BJ (cell line): ENCODE data around the gene PLXNB1. TPM values are rescaled to one million over a fixed set of nuclear protein-coding genes. Genes with fewer than 3 reads are reported as not detected.

Source experiments
- CTCF ChIA-PET: fragments of 350-600 bp; formaldehyde crosslinking; extraction: SDS; loops from one replicate; lab custom pipeline; 2021; ENCODE audit warnings: antibody characterized with exemption, inconsistent platforms; lab: Yijun Ruan, JAX
- POLR2A ChIA-PET: fragments of 300-600 bp; sonication (Branson Sonifier 250); formaldehyde crosslinking; extraction: SDS; loops from one replicate; lab custom pipeline; 2021; ENCODE audit warnings: antibody characterized with exemption; lab: Charles Lee
- DNase-seq: peaks from one replicate; pipeline ENCODE4 v3.0.0-alpha.2; 2011; ENCODE audit warnings: low read depth
- H3K27me3 ChIP-seq: 2 replicates; pipeline ENCODE4 v1.6.0; 2011; ENCODE audit warnings: low read length; ENCODE audit not compliant: control insufficient read depth, insufficient read depth
- H3K36me3 ChIP-seq: 2 replicates; pipeline ENCODE4 v1.5.1; 2011; ENCODE audit warnings: low read length; ENCODE audit not compliant: control insufficient read depth, insufficient read depth
- H3K4me3 ChIP-seq: 2 replicates; pipeline ENCODE4 v1.5.1; 2011; ENCODE audit warnings: low read depth, mild to moderate bottlenecking, control low read depth, low read length
- CTCF ChIP-seq: IDR thresholded peaks from 2 replicates; pipeline ENCODE4 v1.5.1; 2011; ENCODE audit warnings: low read depth, mild to moderate bottlenecking, control low read depth, inconsistent platforms, low read length, moderate library complexity; ENCODE audit not compliant: insufficient read depth
- polyA plus RNA-seq: library from polyadenylated mRNA; depleted of rRNA; stranded (reverse); fragments of >200 nt; gene quantifications from 2 replicates; pipeline ENCODE4 v1.2.3, GENCODE V29; 2011

The PLXNB1 gene
- polyA plus RNA-seq, 1 experiment, result 26.3 TPM

- ChIA-PET POLR2A (no interaction called here), CTCF (no interaction called here)
- no peak for DNase-seq
- Histone ChIP-seq H3K4me3 (no peak overlapping the region), H3K36me3 (no peaks in the 10 kb centered on the region), H3K27me3 (peaks cover 13% of the 10 kb centered on the region)
- no peak for TF ChIP-seq CTCF
Observed at GRCh38 chr3:48369693-48370332, 60.1 kb downstream of the PLXNB1 start.

GRCh38 chr3:48367201-48367600, 62.7 kb downstream of the PLXNB1 start:
- no peak overlapping the region for H3K4me3 ChIP-seq
- ChIA-PET POLR2A (no interaction called here), CTCF (interaction anchor here (0.6 to 1.3 kb wide), 3 partner anchors 10 to 37 kb away, joined by 3 to 4 read pairs (median 3); no protein-coding TSS in a partner anchor)

GRCh38 chr3:48364840-48365239, 65.0 kb downstream of the PLXNB1 start:
- Histone ChIP-seq H3K36me3 (no peaks in the 10 kb centered on the region), H3K4me3 (no peak overlapping the region), H3K27me3 (peaks cover 1% of the 10 kb centered on the region; the same call in 1 of the 2 replicates)
- ChIA-PET POLR2A (no interaction called here), CTCF (no interaction called here)
- TF ChIP-seq CTCF, result no peak
- no peak for DNase-seq

More at GRCh38 chr3:48367201-48367600, 62.7 kb downstream of the PLXNB1 start:
- DNase-seq, result no peak
- TF ChIP-seq CTCF, result no peak
- Histone ChIP-seq H3K27me3 (peaks cover 6% of the 10 kb centered on the region; the same call in 1 of the 2 replicates), H3K36me3 (no peaks in the 10 kb centered on the region)

GRCh38 chr3:48361928-48362327, 68.0 kb downstream of the PLXNB1 start:
- TF ChIP-seq CTCF, result no peak
- CTCF ChIA-PET, result no interaction called here

GRCh38 chr3:48356419-48356818, 73.5 kb downstream of the PLXNB1 start:
- CTCF ChIA-PET, result interaction anchor here (0.5 to 1.8 kb wide), 3 partner anchors 10 to 115 kb away, joined by 3 to 5 read pairs (median 3); no protein-coding TSS in a partner anchor
- no peak for TF ChIP-seq CTCF

More at GRCh38 chr3:48361928-48362327, 68.0 kb downstream of the PLXNB1 start:
- POLR2A ChIA-PET, result no interaction called here
- Histone ChIP-seq H3K27me3 (no peaks in the 10 kb centered on the region), H3K36me3 (no peaks in the 10 kb centered on the region), H3K4me3 (no peak overlapping the region)
- DNase-seq, result no peak

More at GRCh38 chr3:48356419-48356818, 73.5 kb downstream of the PLXNB1 start:
- POLR2A ChIA-PET, result no interaction called here
- no peak for DNase-seq
- Histone ChIP-seq H3K4me3 (no peak overlapping the region), H3K27me3 (peaks cover 11% of the 10 kb centered on the region), H3K36me3 (no peaks in the 10 kb centered on the region)
